ENCODE measurements around the gene LMTK2. TPM values are rescaled to one million over a fixed set of nuclear protein-coding genes. Genes with fewer than 3 reads are reported as not detected.

LMTK2 gene
- total and polyA plus RNA-seq, 5 donors from 2014 or later: 2.0 to 28.9 (median 3.0) TPM

GRCh38 chr7:98185101-98185500 lies 78.4 kb downstream of the LMTK2 start:
- no peak overlapping the region for H3K27ac ChIP-seq (ENCODE audit: insufficient read depth, low read length, poor library complexity, severe bottlenecking)
- H3K36me3 ChIP-seq (ENCODE audit: control insufficient read depth, insufficient read depth, low read length): peaks cover 12% of the 10 kb centered on the region
- Mint-ChIP-seq H3K27me3 (no peaks in the 10 kb centered on the region), H3K9me3 (peaks cover 0 to 2% (median 0%) of the 10 kb centered on the region in 7 donors), H3K4me3 (no peak overlapping the region), H3K4me1 (peaks cover 0 to 9% (median 7%) of the 10 kb centered on the region in 4 donors), H3K36me3 (peaks cover 45% of the 10 kb centered on the region), H3K27ac (no peak overlapping the region)
- no peak for ATAC-seq (ENCODE audit: low read depth in 2 of 2)
- H3K4me1 ChIP-seq (ENCODE audit: control insufficient read depth, insufficient read depth, low read length, poor library complexity, severe bottlenecking): no peaks in the 10 kb centered on the region
- no peak for DNase-seq
- H3K9me3 ChIP-seq (ENCODE audit: control insufficient read depth in 2 of 2, low read length in 2 of 2): no peaks in the 10 kb centered on the region
- H3K27me3 ChIP-seq (ENCODE audit: control insufficient read depth, insufficient read depth, low read length): no peaks in the 10 kb centered on the region
- H3K4me3 ChIP-seq (ENCODE audit: low read depth, low read length): no peak overlapping the region

- Histone ChIP-seq H3K4me1 (ENCODE audit: control insufficient read depth, insufficient read depth, low read length, poor library complexity, severe bottlenecking) (no peaks in the 10 kb centered on the region), H3K27me3 (ENCODE audit: control insufficient read depth, insufficient read depth, low read length) (no peaks in the 10 kb centered on the region), H3K27ac (ENCODE audit: insufficient read depth, low read length, poor library complexity, severe bottlenecking) (no peak overlapping the region), H3K9me3 (ENCODE audit: control insufficient read depth in 2 of 2, low read length in 2 of 2) (no peaks in the 10 kb centered on the region), H3K36me3 (ENCODE audit: control insufficient read depth, insufficient read depth, low read length) (peaks cover 19% of the 10 kb centered on the region), H3K4me3 (ENCODE audit: low read depth, low read length) (no peak overlapping the region)
- Mint-ChIP-seq H3K27ac (no peak overlapping the region), H3K9me3 (peaks cover 0 to 2% (median 0%) of the 10 kb centered on the region in 7 donors), H3K36me3 (peaks cover 50% of the 10 kb centered on the region), H3K27me3 (no peaks in the 10 kb centered on the region), H3K4me1 (peaks cover 0 to 9% (median 5%) of the 10 kb centered on the region in 4 donors), H3K4me3 (peak overlapping the region in 1 of 4 donors; percentile 2)
- DNase-seq (no peak), ATAC-seq (ENCODE audit: low read depth in 2 of 2) (no peak)
Observed at GRCh38 chr7:98186452-98187137, 79.9 kb downstream of the LMTK2 start.

- no peak overlapping the region for H3K27ac Mint-ChIP-seq
- no peak for ATAC-seq (ENCODE audit: low read depth in 2 of 2)
- no peak overlapping the region for H3K4me3 Mint-ChIP-seq
- H3K27me3 Mint-ChIP-seq: no peaks in the 10 kb centered on the region
- peaks cover 0 to 9% (median 5%) of the 10 kb centered on the region in 4 donors for H3K4me1 Mint-ChIP-seq
- no peak for DNase-seq
- Histone ChIP-seq H3K36me3 (ENCODE audit: control insufficient read depth, insufficient read depth, low read length) (peaks cover 24% of the 10 kb centered on the region), H3K9me3 (ENCODE audit: control insufficient read depth in 2 of 2, low read length in 2 of 2) (no peaks in the 10 kb centered on the region), H3K4me3 (ENCODE audit: low read depth, low read length) (no peak overlapping the region), H3K4me1 (ENCODE audit: control insufficient read depth, insufficient read depth, low read length, poor library complexity, severe bottlenecking) (no peaks in the 10 kb centered on the region), H3K27ac (ENCODE audit: insufficient read depth, low read length, poor library complexity, severe bottlenecking) (no peak overlapping the region), H3K27me3 (ENCODE audit: control insufficient read depth, insufficient read depth, low read length) (no peaks in the 10 kb centered on the region)
- H3K9me3 Mint-ChIP-seq: peaks cover 0 to 2% (median 0%) of the 10 kb centered on the region in 7 donors
- H3K36me3 Mint-ChIP-seq: peaks cover 50% of the 10 kb centered on the region
Observed at GRCh38 chr7:98187138-98187502, 80.5 kb downstream of the LMTK2 start.

- no peaks in the 10 kb centered on the region for H3K9me3 ChIP-seq (ENCODE audit: control insufficient read depth in 2 of 2, low read length in 2 of 2)
- DNase-seq (no peak), ATAC-seq (ENCODE audit: low read depth in 2 of 2) (no peak)
- no peak overlapping the region for H3K4me3 Mint-ChIP-seq
- peaks cover 52% of the 10 kb centered on the region for H3K36me3 Mint-ChIP-seq
- H3K27me3 Mint-ChIP-seq: no peaks in the 10 kb centered on the region
- H3K4me3 ChIP-seq (ENCODE audit: low read depth, low read length): no peak overlapping the region
- peaks cover 0 to 9% (median 5%) of the 10 kb centered on the region in 4 donors for H3K4me1 Mint-ChIP-seq
- H3K27ac ChIP-seq (ENCODE audit: insufficient read depth, low read length, poor library complexity, severe bottlenecking): no peak overlapping the region
- peak overlapping the region in 1 of 3 donors; percentile 39 for H3K27ac Mint-ChIP-seq
- peaks cover 0 to 2% (median 0%) of the 10 kb centered on the region in 7 donors for H3K9me3 Mint-ChIP-seq
- peaks cover 49% of the 10 kb centered on the region for H3K36me3 ChIP-seq (ENCODE audit: control insufficient read depth, insufficient read depth, low read length)
- H3K4me1 ChIP-seq (ENCODE audit: control insufficient read depth, insufficient read depth, low read length, poor library complexity, severe bottlenecking): no peaks in the 10 kb centered on the region
- H3K27me3 ChIP-seq (ENCODE audit: control insufficient read depth, insufficient read depth, low read length): no peaks in the 10 kb centered on the region
Observed at GRCh38 chr7:98189559-98189958, 82.9 kb downstream of the LMTK2 start.

GRCh38 chr7:98191668-98192431 lies 85.2 kb downstream of the LMTK2 start:
- Histone ChIP-seq H3K4me3 (ENCODE audit: low read depth, low read length) (no peak overlapping the region), H3K27me3 (ENCODE audit: control insufficient read depth, insufficient read depth, low read length) (no peaks in the 10 kb centered on the region), H3K9me3 (ENCODE audit: control insufficient read depth in 2 of 2, low read length in 2 of 2) (no peaks in the 10 kb centered on the region), H3K4me1 (ENCODE audit: control insufficient read depth, insufficient read depth, low read length, poor library complexity, severe bottlenecking) (no peaks in the 10 kb centered on the region), H3K27ac (ENCODE audit: insufficient read depth, low read length, poor library complexity, severe bottlenecking) (no peak overlapping the region), H3K36me3 (ENCODE audit: control insufficient read depth, insufficient read depth, low read length) (peaks cover 56% of the 10 kb centered on the region)
- Mint-ChIP-seq H3K9me3 (peaks cover 0 to 2% (median 0%) of the 10 kb centered on the region in 7 donors), H3K4me1 (peaks cover 0 to 10% (median 5%) of the 10 kb centered on the region in 4 donors), H3K27me3 (no peaks in the 10 kb centered on the region), H3K27ac (no peak overlapping the region), H3K4me3 (no peak overlapping the region), H3K36me3 (peaks cover 54% of the 10 kb centered on the region)
- ATAC-seq (ENCODE audit: low read depth in 2 of 2) (no peak), DNase-seq (no peak)

- H3K9me3 ChIP-seq (ENCODE audit: control insufficient read depth in 2 of 2, low read length in 2 of 2): no peaks in the 10 kb centered on the region
- no peaks in the 10 kb centered on the region for H3K27me3 Mint-ChIP-seq
- H3K36me3 Mint-ChIP-seq: peaks cover 47% of the 10 kb centered on the region
- H3K27ac Mint-ChIP-seq: no peak overlapping the region
- no peak overlapping the region for H3K27ac ChIP-seq (ENCODE audit: insufficient read depth, low read length, poor library complexity, severe bottlenecking)
- no peak overlapping the region for H3K4me3 Mint-ChIP-seq
- ATAC-seq (ENCODE audit: low read depth in 2 of 2) (no peak), DNase-seq (no peak)
- H3K4me1 Mint-ChIP-seq: peaks cover 0 to 14% (median 5%) of the 10 kb centered on the region in 4 donors
- H3K27me3 ChIP-seq (ENCODE audit: control insufficient read depth, insufficient read depth, low read length): no peaks in the 10 kb centered on the region
- H3K9me3 Mint-ChIP-seq: peaks cover 0 to 1% (median 0%) of the 10 kb centered on the region in 7 donors
- no peaks in the 10 kb centered on the region for H3K4me1 ChIP-seq (ENCODE audit: control insufficient read depth, insufficient read depth, low read length, poor library complexity, severe bottlenecking)
- no peak overlapping the region for H3K4me3 ChIP-seq (ENCODE audit: low read depth, low read length)
- H3K36me3 ChIP-seq (ENCODE audit: control insufficient read depth, insufficient read depth, low read length): peaks cover 61% of the 10 kb centered on the region
Observed at GRCh38 chr7:98192781-98193457, 86.3 kb downstream of the LMTK2 start.

GRCh38 chr7:98193474-98194180 lies 87.0 kb downstream of the LMTK2 start:
- H3K36me3 Mint-ChIP-seq: peaks cover 43% of the 10 kb centered on the region
- H3K9me3 Mint-ChIP-seq: peaks cover 0 to 1% (median 0%) of the 10 kb centered on the region in 7 donors
- H3K36me3 ChIP-seq (ENCODE audit: control insufficient read depth, insufficient read depth, low read length): peaks cover 66% of the 10 kb centered on the region
- no peak for ATAC-seq (ENCODE audit: low read depth in 2 of 2)
- no peaks in the 10 kb centered on the region for H3K27me3 ChIP-seq (ENCODE audit: control insufficient read depth, insufficient read depth, low read length)
- peaks cover 0 to 14% (median 5%) of the 10 kb centered on the region in 4 donors for H3K4me1 Mint-ChIP-seq
- H3K27ac Mint-ChIP-seq: no peak overlapping the region
- no peak for DNase-seq
- H3K4me1 ChIP-seq (ENCODE audit: control insufficient read depth, insufficient read depth, low read length, poor library complexity, severe bottlenecking): no peaks in the 10 kb centered on the region
- H3K4me3 ChIP-seq (ENCODE audit: low read depth, low read length): no peak overlapping the region
- no peaks in the 10 kb centered on the region for H3K27me3 Mint-ChIP-seq
- H3K4me3 Mint-ChIP-seq: no peak overlapping the region
- H3K27ac ChIP-seq (ENCODE audit: insufficient read depth, low read length, poor library complexity, severe bottlenecking): no peak overlapping the region
- H3K9me3 ChIP-seq (ENCODE audit: control insufficient read depth in 2 of 2, low read length in 2 of 2): no peaks in the 10 kb centered on the region

Data from CD4-positive, CD25-positive, alpha-beta regulatory T cell (primary cell).